CD4-positive, alpha-beta memory T cell (primary cell): ENCODE data around the gene STYXL1. TPM values are rescaled to one million over a fixed set of nuclear protein-coding genes. Genes with fewer than 3 reads are reported as not detected.
"Not testable (repeated sequence)": the region's sequence is repeated elsewhere in the genome, so short reads cannot be mapped to it uniquely, and the experiment has no call there.

ENCODE experiments used
- CTCF ChIA-PET: fragments of 350-600 bp; sonication (Branson Sonifier 250); formaldehyde crosslinking; loops from one replicate; lab custom pipeline; 2021; ENCODE audit warnings: inconsistent platforms; ENCODE audit not compliant: partially characterized antibody; lab: Charles Lee
- POLR2A ChIA-PET: fragments of 350-600 bp; sonication (Branson Sonifier 250); formaldehyde crosslinking; loops from one replicate; lab custom pipeline; 2021; ENCODE audit not compliant: partially characterized antibody; lab: Charles Lee
- DNase-seq, 5 donors: peaks; one replicate each; pipeline versions ENCODE4 v3.0.0 to v3.0.0-alpha.2; 2020 to 2022; ENCODE audit warnings: mixed read lengths in 1 of 5
- H3K27ac ChIP-seq: one replicate; pipeline ENCODE4 v1.7.0; 2013; ENCODE audit warnings: low read depth, low read length
- H3K27me3 ChIP-seq: 2 replicates; pipeline ENCODE4 v1.7.0; 2013; ENCODE audit warnings: mild to moderate bottlenecking, low read length, moderate library complexity; ENCODE audit not compliant: insufficient read depth
- H3K36me3 ChIP-seq: 2 replicates; pipeline ENCODE4 v1.7.0; 2013; ENCODE audit warnings: mild to moderate bottlenecking, low read length, moderate library complexity; ENCODE audit not compliant: insufficient read depth
- H3K4me1 ChIP-seq: 2 replicates; pipeline ENCODE4 v1.7.0; 2013; ENCODE audit warnings: mild to moderate bottlenecking, low read length, moderate library complexity; ENCODE audit not compliant: insufficient read depth
- H3K4me3 ChIP-seq, 2 donors: one replicate each; pipeline ENCODE4 v1.7.0; 2013; ENCODE audit warnings: low read length in 2 of 2, mild to moderate bottlenecking in 1 of 2
- H3K9me3 ChIP-seq, 2 donors: one replicate each; pipeline ENCODE4 v1.7.0; 2013; ENCODE audit warnings: low read length in 2 of 2, control low read depth in 1 of 2; ENCODE audit not compliant: control insufficient read depth in 1 of 2
- H3K27ac Mint-ChIP-seq, 7 donors: one replicate each; pipeline ENCODE4 v1.8.0; 2020 to 2021; ENCODE audit warnings: mixed read lengths in 7 of 7, mild to moderate bottlenecking in 6 of 7, inconsistent platforms in 3 of 7, moderate library complexity in 3 of 7
- H3K27me3 Mint-ChIP-seq, 2 donors: one replicate each; pipeline ENCODE4 v1.8.0; 2020 to 2021; ENCODE audit warnings: mixed read lengths in 2 of 2
- H3K36me3 Mint-ChIP-seq, 2 donors: one replicate each; pipeline ENCODE4 v1.8.0; 2020 to 2021; ENCODE audit warnings: mixed read lengths in 2 of 2, inconsistent platforms in 1 of 2, mild to moderate bottlenecking in 1 of 2
- H3K4me1 Mint-ChIP-seq, 4 donors: one replicate each; pipeline ENCODE4 v1.8.0; 2020 to 2021; ENCODE audit warnings: mixed read lengths in 4 of 4, mild to moderate bottlenecking in 1 of 4
- H3K4me3 Mint-ChIP-seq, 8 donors: one replicate each; pipeline ENCODE4 v1.8.0; 2020 to 2021; ENCODE audit warnings: mixed read lengths in 8 of 8, mild to moderate bottlenecking in 7 of 8, moderate library complexity in 6 of 8, inconsistent platforms in 3 of 8
- H3K9me3 Mint-ChIP-seq, 8 donors: one replicate each; pipeline ENCODE4 v1.8.0; 2020 to 2021; ENCODE audit warnings: mixed read lengths in 8 of 8, mild to moderate bottlenecking in 5 of 8, inconsistent platforms in 3 of 8, moderate library complexity in 1 of 8
- intact Hi-C: fragments of 100-400 bp; cut with micrococcal nuclease; formaldehyde crosslinking; loops from one replicate; pipeline ENCODE4 v1.15.1; 2023
- polyA plus RNA-seq, 2 donors: library from polyadenylated mRNA; unstranded; fragments of 300-500 nt; fragmentation: Illumina TruSeq; gene quantifications; one replicate each; pipeline ENCODE4 v1.2.3, GENCODE V29; 2021
- total RNA-seq, 2 experiments: library from RNA; stranded (reverse); gene quantifications; one replicate each; pipeline ENCODE4 v1.2.3, GENCODE V29; 2021

Gene STYXL1
- total and polyA plus RNA-seq, 4 experiments from 2014 or later = 18.9 to 71.0 (median 33.7) TPM

DNA sequence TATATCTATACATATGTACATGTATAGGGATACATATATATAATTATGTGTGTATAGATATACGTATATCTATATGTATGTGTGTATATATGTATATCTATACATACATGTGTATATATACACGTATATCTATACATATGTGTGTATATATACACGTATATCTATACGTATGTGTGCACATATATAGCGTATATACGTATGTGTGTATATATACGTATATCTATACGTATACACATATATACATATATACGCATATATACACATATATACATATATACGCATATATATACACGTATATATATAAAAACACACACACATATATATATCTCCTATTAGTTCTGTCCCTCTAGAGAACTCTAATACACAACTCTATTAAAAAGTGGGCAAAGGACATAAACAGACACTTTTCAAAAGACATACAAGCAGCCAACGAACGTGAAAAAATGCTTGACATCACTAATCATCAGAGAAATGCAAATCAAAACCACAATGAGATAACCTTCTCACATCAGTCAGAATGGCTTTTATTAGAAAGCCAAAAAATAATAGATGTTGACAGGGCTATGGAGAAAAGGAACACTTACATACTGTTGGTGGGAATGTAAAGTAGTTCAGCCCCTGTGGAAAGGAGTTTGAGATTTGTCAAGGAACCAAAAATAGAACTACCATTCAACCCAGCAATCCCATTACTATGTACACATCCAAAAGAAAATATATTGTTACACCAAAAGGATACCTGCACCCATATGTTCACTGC, 31.4 kb downstream of the STYXL1 start:
- H3K27me3 Mint-ChIP-seq = no peaks in the 10 kb centered on the region
- H3K9me3 Mint-ChIP-seq = no peaks in the 10 kb centered on the region
- ChIA-PET CTCF (interaction anchor here (1.0 kb wide), 1 partner anchor 150 kb away, joined by 3 read pairs; no protein-coding TSS in a partner anchor), POLR2A (no interaction called here)
- no peaks in the 10 kb centered on the region for H3K9me3 ChIP-seq
- no peak for DNase-seq
- intact Hi-C loops = no loop called here
- H3K4me3 Mint-ChIP-seq = no peak overlapping the region
- no peak overlapping the region for H3K27ac ChIP-seq
- H3K4me1 Mint-ChIP-seq = peaks cover 6 to 12% (median 8%) of the 10 kb centered on the region in 4 donors
- H3K36me3 ChIP-seq = peaks cover 1% of the 10 kb centered on the region
- H3K4me1 ChIP-seq = peaks cover 12% of the 10 kb centered on the region
- no peak overlapping the region for H3K27ac Mint-ChIP-seq
- H3K4me3 ChIP-seq = no peak overlapping the region
- H3K36me3 Mint-ChIP-seq = peaks cover 20 to 43% of the 10 kb centered on the region in 2 donors
- H3K27me3 ChIP-seq = no peaks in the 10 kb centered on the region

DNA sequence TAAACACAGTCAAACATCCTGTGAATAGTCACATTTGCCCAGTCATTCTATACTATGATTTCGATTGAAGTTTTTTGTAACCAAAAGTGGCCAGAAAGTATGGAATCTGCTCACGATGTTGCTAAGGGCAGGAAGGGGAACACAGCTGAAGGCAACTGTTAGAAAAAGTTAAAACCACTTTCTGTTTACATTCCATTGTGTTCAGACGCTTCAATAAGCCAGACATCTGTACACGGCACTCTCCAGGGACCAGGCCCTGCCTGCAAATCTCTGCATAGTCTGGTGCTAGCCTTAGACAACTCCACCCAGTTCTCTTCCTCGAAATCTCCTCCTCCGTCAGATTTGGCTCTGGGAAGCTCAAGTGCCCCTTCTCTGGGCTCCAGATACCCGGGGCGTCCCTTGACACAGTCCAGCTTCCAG, 36.3 kb downstream of the STYXL1 start:
- Mint-ChIP-seq H3K27ac (no peak overlapping the region), H3K4me3 (peak overlapping the region in 2 of 8 donors; percentile 30 to 35), H3K36me3 (peaks cover 8 to 29% of the 10 kb centered on the region in 2 donors), H3K9me3 (peaks cover 0 to 1% (median 0%) of the 10 kb centered on the region in 8 donors), H3K4me1 (peaks cover 24 to 35% (median 30%) of the 10 kb centered on the region in 4 donors), H3K27me3 (no peaks in the 10 kb centered on the region)
- Histone ChIP-seq H3K9me3 (no peaks in the 10 kb centered on the region), H3K36me3 (no peaks in the 10 kb centered on the region), H3K4me3 (no peak overlapping the region), H3K27ac (no peak overlapping the region), H3K27me3 (no peaks in the 10 kb centered on the region), H3K4me1 (peaks cover 29% of the 10 kb centered on the region)
- POLR2A ChIA-PET = interaction anchor here (2.4 to 3.4 kb wide), 2 partner anchors 17 to 97 kb away, joined by 9 to 26 read pairs; partner anchors contain the start of genes POR and TMEM120A
- DNase-seq = no peak
- intact Hi-C loops = no loop called here
- CTCF ChIA-PET = interaction anchor here (1.2 to 3.9 kb wide), 3 partner anchors 9 to 145 kb away, joined by 3 to 25 read pairs (median 5); no protein-coding TSS in a partner anchor

DNA sequence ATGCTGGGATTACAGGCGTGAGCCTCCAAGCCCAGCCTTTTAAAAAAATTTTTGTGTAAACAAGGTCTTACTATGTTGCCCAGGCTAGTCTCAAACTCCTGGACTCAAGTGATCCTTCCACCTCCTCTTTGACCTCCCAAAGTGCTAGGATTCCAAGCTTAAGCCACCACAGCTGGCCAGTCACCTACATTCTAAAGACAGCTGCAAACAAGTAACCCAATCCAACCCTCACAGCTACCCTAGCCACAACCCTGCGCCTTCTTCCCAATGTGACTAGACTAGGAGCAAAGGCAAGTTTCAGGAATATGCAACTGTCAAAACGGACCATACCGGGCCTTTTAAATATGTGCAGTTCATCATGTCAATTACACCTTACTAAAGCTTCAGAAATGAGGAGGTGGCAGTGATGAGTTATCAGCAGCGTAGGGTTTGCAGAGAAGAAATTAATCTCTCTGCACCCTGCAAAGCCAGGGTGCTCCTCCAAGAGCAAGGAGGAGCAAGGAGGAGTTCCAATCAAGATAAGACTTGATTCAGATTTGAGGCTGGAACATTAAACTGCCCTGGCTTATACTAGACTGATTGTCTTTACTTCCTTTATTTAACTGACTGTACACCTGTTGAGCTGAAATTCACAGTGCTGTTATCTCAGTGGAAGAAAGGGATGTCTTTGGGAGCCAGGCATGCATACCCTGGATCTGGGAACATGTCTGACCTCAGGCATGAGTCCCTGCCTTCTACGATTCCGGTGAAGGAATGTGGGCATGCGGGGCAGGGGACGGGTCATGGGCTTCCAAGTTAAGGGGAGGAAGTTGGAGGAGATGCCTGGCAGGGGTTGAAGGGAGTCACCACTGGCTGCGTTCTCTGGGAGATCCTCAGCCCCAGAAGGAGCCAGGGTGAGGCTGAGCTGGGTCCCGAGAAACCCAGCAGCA, 37.9 kb downstream of the STYXL1 start:
- ChIA-PET CTCF (interaction anchor here (1.2 to 3.9 kb wide), 2 partner anchors 10 to 143 kb away, joined by 3 to 25 read pairs; no protein-coding TSS in a partner anchor), POLR2A (interaction anchor here (1.2 to 3.4 kb wide), 5 partner anchors 10 to 130 kb away, joined by 3 to 26 read pairs (median 7); partner anchors contain the start of genes MDH2, POR, STYXL1 and TMEM120A)
- no peak for DNase-seq
- no peak overlapping the region for H3K4me3 ChIP-seq
- no peak overlapping the region for H3K27ac ChIP-seq
- intact Hi-C loops = loop anchor here (1.0 kb wide), 1 partner anchor 16 kb away; the partner anchor contains the start of gene TMEM120A
- Mint-ChIP-seq H3K4me3 (peak overlapping the region in 7 of 8 donors; percentile 69 to 91 (median 81)), H3K36me3 (peaks cover 10 to 24% of the 10 kb centered on the region in 2 donors), H3K27ac (peak overlapping the region; percentile 79 to 91 (median 87)), H3K4me1 (peaks cover 24 to 35% (median 30%) of the 10 kb centered on the region in 4 donors), H3K9me3 (peaks cover 0 to 1% (median 0%) of the 10 kb centered on the region in 8 donors), H3K27me3 (no peaks in the 10 kb centered on the region)
- no peaks in the 10 kb centered on the region for H3K27me3 ChIP-seq
- peaks cover 29% of the 10 kb centered on the region for H3K4me1 ChIP-seq
- H3K9me3 ChIP-seq = no peaks in the 10 kb centered on the region
- H3K36me3 ChIP-seq = peaks cover 4% of the 10 kb centered on the region

DNA sequence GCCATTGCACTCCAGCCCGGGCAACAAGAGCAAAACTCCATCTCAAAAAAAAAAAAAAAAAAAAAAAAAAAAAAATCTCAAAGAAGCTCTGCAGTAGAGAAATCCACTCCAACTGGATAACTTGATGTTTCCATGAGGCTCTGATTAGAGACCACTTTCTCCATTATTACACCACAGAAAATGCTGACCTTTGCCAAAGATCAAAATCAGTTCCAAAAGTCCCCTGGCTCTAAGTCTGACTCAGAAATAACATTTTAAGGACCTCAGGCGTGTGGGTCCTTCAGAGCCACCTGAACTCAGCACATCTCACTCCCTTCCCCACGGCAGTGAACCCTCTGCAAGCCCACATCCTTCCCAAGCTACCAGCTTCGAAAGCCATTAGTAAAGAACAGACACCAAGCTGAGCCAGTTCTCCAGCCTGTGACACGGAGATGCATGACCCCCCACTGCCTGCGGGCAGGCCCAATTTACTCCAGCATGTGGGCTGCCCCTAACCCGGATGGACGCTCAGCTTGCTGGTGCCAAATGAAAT, 39.6 kb downstream of the STYXL1 start:
- no peaks in the 10 kb centered on the region for H3K9me3 ChIP-seq
- H3K27me3 ChIP-seq = no peaks in the 10 kb centered on the region
- Mint-ChIP-seq H3K9me3 (peaks cover 0 to 1% (median 0%) of the 10 kb centered on the region in 8 donors), H3K36me3 (peaks cover 7 to 24% of the 10 kb centered on the region in 2 donors), H3K4me3 (peak overlapping the region in 5 of 8 donors; percentile 49 to 91 (median 77)), H3K27ac (peak overlapping the region; percentile 61 to 91 (median 84)), H3K27me3 (no peaks in the 10 kb centered on the region), H3K4me1 (peaks cover 24 to 35% (median 30%) of the 10 kb centered on the region in 4 donors)
- intact Hi-C loops = no loop called here
- CTCF ChIA-PET = interaction anchor here (1.1 to 3.9 kb wide), 2 partner anchors 9 to 12 kb away, joined by 3 to 25 read pairs; no protein-coding TSS in a partner anchor
- no peak overlapping the region for H3K4me3 ChIP-seq
- no peak overlapping the region for H3K27ac ChIP-seq
- peaks cover 29% of the 10 kb centered on the region for H3K4me1 ChIP-seq
- POLR2A ChIA-PET = interaction anchor here (0.6 to 3.4 kb wide), 9 partner anchors 11 to 280 kb away, joined by 3 to 26 read pairs (median 4); partner anchors contain the start of genes MDH2, POR and STYXL1
- DNase-seq = peak; percentile 17 to 56 (median 20)
- H3K36me3 ChIP-seq = peaks cover 9% of the 10 kb centered on the region

DNA sequence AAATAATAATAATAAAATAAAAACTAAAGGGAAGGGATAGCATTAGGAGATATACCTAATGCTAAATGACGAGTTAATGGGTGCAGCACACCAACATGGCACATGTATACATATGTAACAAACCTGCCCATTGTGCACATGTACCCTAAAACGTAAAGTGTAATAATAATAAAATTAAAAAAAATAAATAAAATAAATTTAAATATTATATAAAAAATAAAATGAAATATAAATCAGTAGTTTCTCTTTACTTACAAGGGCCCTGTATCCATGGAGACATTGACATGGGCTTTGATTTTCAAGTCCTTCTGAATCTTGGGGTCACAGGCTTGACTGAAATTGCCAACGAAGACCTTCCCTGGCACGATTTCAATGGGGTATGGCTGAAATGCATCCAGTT, 42.8 kb downstream of the STYXL1 start:
- Histone ChIP-seq H3K36me3 (peaks cover 13% of the 10 kb centered on the region), H3K4me1 (peaks cover 20% of the 10 kb centered on the region)
- peaks cover 16 to 20% (median 19%) of the 10 kb centered on the region in 4 donors for H3K4me1 Mint-ChIP-seq
- H3K9me3 Mint-ChIP-seq, H3K27ac Mint-ChIP-seq, POLR2A ChIA-PET, H3K4me3 Mint-ChIP-seq, H3K27me3 ChIP-seq, H3K27me3 Mint-ChIP-seq, H3K4me3 ChIP-seq, H3K9me3 ChIP-seq, CTCF ChIA-PET, intact Hi-C loops, DNase-seq, H3K27ac ChIP-seq: not testable (repeated sequence)
- H3K36me3 Mint-ChIP-seq = peaks cover 11 to 12% of the 10 kb centered on the region in 2 donors

DNA sequence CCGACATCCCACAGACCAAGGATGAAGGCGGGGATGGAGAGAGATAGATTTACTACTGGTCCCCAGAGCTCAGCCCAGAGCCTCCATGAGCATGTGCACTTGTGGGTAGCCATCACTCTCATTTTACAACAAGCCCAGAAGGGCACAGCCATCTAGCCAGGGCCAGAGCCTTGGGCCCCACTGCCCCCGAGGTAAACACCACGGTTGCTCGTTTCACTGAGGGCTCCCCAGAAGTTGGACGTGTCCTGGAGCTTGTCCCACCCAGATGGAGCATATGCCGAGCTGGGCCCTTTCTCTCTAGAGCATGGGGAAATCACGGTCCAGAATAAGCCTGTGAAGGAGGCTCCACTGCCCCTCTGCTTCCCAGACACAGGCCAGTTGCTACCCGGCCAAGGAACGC, 44.4 kb downstream of the STYXL1 start:
- no peaks in the 10 kb centered on the region for H3K27me3 ChIP-seq
- peaks cover 3% of the 10 kb centered on the region for H3K4me1 ChIP-seq
- intact Hi-C loops = no loop called here
- POLR2A ChIA-PET = no interaction called here
- CTCF ChIA-PET = interaction anchor here (0.5 to 2.0 kb wide), 3 partner anchors 17 to 64 kb away, joined by 3 to 9 read pairs (median 3); no protein-coding TSS in a partner anchor
- Mint-ChIP-seq H3K27ac (no peak overlapping the region), H3K9me3 (no peaks in the 10 kb centered on the region), H3K4me3 (no peak overlapping the region), H3K4me1 (peaks cover 4 to 7% (median 6%) of the 10 kb centered on the region in 4 donors), H3K36me3 (peaks cover 11 to 12% of the 10 kb centered on the region in 2 donors), H3K27me3 (no peaks in the 10 kb centered on the region)
- H3K4me3 ChIP-seq = no peak overlapping the region
- peaks cover 13% of the 10 kb centered on the region for H3K36me3 ChIP-seq
- H3K27ac ChIP-seq = no peak overlapping the region
- no peak for DNase-seq
- H3K9me3 ChIP-seq = no peaks in the 10 kb centered on the region
